Nephron progenitor cell (in vitro differentiated cells): ENCODE measurements around the gene MAB21L1.

Source experiments
- DNase-seq: peaks from one replicate; pipeline ENCODE4 v3.0.0; 2021
- H3K27ac Mint-ChIP-seq: 2 replicates; pipeline ENCODE4 v1.8.0; 2021; ENCODE audit warnings: mild to moderate bottlenecking, moderate library complexity, mixed read lengths
- H3K27me3 Mint-ChIP-seq: 2 replicates; pipeline ENCODE4 v1.8.0; 2021; ENCODE audit warnings: mild to moderate bottlenecking, low read depth, mixed read lengths; ENCODE audit not compliant: poor library complexity
- H3K36me3 Mint-ChIP-seq: 2 replicates; pipeline ENCODE4 v1.8.0; 2021; ENCODE audit warnings: low read depth, mixed read lengths
- H3K4me1 Mint-ChIP-seq: 2 replicates; pipeline ENCODE4 v1.8.0; 2021; ENCODE audit warnings: mixed read lengths
- H3K4me3 Mint-ChIP-seq: 2 replicates; pipeline ENCODE4 v1.8.0; 2021; ENCODE audit warnings: mild to moderate bottlenecking, moderate library complexity, mixed read lengths
- H3K9me3 Mint-ChIP-seq: 2 replicates; pipeline ENCODE4 v1.8.0; 2021; ENCODE audit warnings: mild to moderate bottlenecking, moderate library complexity, mixed read lengths
- TF ChIP-seq, protein P1 (sequence below): fragments of 200-600 bp; sonication (generic); IDR thresholded peaks from 2 replicates; pipeline ENCODE4 v1.5.0; 2021; ENCODE audit warnings: antibody characterized with exemption

Gene MAB21L1

DNA sequence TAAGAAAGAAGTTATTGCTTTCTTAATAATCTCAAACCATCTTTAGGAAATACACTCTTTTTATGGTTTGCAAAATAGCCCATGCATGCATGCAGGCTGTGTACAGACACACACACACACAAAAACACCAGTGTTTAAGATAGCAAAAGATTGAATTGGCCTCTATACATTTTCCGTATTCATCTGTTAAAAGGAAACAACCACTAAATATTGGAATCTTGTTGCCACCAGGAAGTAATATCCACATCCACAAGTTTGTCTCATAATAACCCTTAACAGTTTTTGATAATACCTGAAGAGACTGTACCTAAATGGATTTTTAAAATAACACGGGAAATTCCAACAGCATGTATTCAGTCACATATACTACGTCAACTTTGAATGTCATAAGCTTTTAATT lies 7.3 kb upstream of the MAB21L1 start:
- Mint-ChIP-seq H3K9me3 (no peaks in the 10 kb centered on the region), H3K4me1 (peaks cover 1% of the 10 kb centered on the region), H3K27me3 (peaks cover 31% of the 10 kb centered on the region), H3K36me3 (no peaks in the 10 kb centered on the region), H3K27ac (no peak overlapping the region), H3K4me3 (no peak overlapping the region)
- DNase-seq: no peak
- TF ChIP-seq, protein P1, sequence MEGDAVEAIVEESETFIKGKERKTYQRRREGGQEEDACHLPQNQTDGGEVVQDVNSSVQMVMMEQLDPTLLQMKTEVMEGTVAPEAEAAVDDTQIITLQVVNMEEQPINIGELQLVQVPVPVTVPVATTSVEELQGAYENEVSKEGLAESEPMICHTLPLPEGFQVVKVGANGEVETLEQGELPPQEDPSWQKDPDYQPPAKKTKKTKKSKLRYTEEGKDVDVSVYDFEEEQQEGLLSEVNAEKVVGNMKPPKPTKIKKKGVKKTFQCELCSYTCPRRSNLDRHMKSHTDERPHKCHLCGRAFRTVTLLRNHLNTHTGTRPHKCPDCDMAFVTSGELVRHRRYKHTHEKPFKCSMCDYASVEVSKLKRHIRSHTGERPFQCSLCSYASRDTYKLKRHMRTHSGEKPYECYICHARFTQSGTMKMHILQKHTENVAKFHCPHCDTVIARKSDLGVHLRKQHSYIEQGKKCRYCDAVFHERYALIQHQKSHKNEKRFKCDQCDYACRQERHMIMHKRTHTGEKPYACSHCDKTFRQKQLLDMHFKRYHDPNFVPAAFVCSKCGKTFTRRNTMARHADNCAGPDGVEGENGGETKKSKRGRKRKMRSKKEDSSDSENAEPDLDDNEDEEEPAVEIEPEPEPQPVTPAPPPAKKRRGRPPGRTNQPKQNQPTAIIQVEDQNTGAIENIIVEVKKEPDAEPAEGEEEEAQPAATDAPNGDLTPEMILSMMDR: no peak

DNA sequence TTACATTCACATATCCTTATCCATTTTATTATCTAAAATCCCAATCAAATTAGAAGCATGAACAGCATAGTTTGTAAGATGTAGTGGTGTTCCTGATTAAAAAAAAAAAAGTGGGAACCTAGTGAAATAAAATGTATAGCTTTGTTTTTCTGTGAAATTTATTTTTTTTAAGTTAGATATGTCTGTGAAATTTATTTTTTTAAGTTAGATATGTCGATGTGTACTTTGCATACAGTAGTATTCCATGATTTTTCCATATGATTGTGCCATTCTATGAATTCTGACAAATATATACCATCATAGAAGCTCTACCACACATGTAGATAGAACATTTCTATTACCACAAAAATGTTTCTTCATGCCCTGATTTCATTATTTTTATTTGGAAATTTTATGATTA lies 6.0 kb upstream of the MAB21L1 start:
- Mint-ChIP-seq H3K27me3 (peaks cover 43% of the 10 kb centered on the region), H3K9me3 (no peaks in the 10 kb centered on the region), H3K4me3 (no peak overlapping the region), H3K4me1 (peaks cover 9% of the 10 kb centered on the region), H3K27ac (no peak overlapping the region), H3K36me3 (no peaks in the 10 kb centered on the region)
- TF ChIP-seq, protein P1: no peak
- no peak for DNase-seq

DNA sequence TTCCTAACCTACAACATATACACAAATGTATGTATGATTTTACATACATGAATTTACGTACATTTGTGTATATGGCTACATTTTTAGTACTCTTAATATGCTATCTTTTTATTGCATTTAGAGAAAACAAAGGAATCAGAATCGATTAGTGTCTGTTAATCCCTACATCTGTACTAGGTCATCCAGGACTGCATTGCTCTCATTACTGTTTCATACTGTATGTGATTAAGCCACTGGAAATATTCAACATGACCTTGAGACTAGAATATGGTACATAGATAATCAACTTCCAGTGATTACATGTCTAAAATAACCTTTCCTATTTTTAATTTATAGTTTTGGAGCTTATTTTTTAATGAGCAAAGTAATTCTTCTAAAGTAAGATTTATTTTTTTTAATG lies 5.3 kb upstream of the MAB21L1 start:
- Mint-ChIP-seq H3K4me1 (peaks cover 15% of the 10 kb centered on the region), H3K36me3 (no peaks in the 10 kb centered on the region), H3K4me3 (no peak overlapping the region), H3K27ac (no peak overlapping the region), H3K9me3 (no peaks in the 10 kb centered on the region), H3K27me3 (peaks cover 51% of the 10 kb centered on the region)
- no peak for DNase-seq
- TF ChIP-seq, protein P1: no peak

DNA sequence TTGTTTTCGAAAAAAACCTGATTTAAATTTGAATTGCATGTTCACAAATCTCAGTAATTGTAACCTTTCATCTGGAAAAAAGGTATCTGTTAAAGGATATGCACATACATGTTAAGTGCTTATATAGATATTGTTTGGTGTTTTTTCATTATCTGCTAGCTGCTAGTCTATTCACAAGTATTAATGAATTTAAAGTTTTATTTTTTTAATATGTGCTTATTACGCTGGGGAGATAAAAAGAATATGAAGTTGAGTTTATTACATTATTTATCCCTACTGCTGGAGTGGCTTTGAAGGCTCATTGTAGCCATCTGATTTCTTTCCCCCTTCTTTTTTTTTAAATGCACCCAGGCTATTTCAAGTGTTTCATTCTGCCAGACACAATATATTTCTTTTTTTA lies 3.9 kb upstream of the MAB21L1 start:
- Mint-ChIP-seq H3K27ac (no peak overlapping the region), H3K36me3 (no peaks in the 10 kb centered on the region), H3K4me3 (no peak overlapping the region), H3K9me3 (no peaks in the 10 kb centered on the region), H3K4me1 (peaks cover 29% of the 10 kb centered on the region), H3K27me3 (peaks cover 65% of the 10 kb centered on the region)
- no peak for DNase-seq
- TF ChIP-seq, protein P1: no peak

DNA sequence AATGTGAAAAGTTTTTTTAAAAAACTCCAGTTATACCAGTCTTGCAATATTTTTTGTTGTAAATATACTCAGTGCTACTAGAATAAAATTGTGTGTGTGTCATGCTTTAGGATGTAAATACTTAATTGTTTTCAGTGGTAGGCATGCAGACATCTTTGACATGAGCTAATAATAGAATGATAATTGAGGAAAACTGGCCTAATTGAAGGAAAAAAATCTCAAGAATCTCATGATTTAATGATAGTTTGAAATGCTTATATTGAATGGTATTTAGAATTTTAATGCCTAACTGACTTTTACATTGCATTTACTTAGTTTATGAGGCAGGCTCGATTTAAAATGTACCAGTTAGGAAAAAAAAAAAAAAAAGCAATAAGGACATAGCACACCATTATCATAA lies 3.2 kb upstream of the MAB21L1 start:
- H3K27ac Mint-ChIP-seq: no peak overlapping the region
- H3K4me1 Mint-ChIP-seq: peaks cover 35% of the 10 kb centered on the region
- TF ChIP-seq, protein P1: no peak
- no peaks in the 10 kb centered on the region for H3K36me3 Mint-ChIP-seq
- no peak overlapping the region for H3K4me3 Mint-ChIP-seq
- no peak for DNase-seq
- peaks cover 71% of the 10 kb centered on the region for H3K27me3 Mint-ChIP-seq
- no peaks in the 10 kb centered on the region for H3K9me3 Mint-ChIP-seq

DNA sequence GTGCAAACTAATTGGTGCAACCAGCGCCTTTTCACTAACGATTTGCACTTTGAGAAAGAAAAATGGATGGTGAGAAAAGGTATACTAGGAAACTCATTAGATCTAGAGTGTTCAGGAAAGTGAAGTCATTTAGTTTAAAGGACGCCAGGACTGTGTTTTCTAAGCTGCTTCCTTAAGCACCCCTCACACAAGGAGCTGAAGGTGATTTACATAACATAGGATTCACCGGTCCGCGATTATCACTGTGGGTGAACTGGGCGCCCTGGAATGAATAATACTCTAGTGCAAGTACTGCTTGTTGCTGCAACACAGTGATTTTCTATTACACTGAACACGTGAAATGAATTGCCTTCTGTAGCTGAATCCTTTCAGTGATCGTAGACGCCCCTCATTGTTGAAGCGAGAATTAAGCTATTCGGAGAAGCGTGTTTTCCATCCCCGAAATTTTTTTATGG lies 2.6 kb upstream of the MAB21L1 start:
- DNase-seq: no peak

More for the DNA sequence above, 2.6 kb upstream of the MAB21L1 start:
- H3K36me3 Mint-ChIP-seq: no peaks in the 10 kb centered on the region
- peaks cover 40% of the 10 kb centered on the region for H3K4me1 Mint-ChIP-seq
- no peak overlapping the region for H3K27ac Mint-ChIP-seq
- TF ChIP-seq, protein P1: no peak
- no peak overlapping the region for H3K4me3 Mint-ChIP-seq
- no peaks in the 10 kb centered on the region for H3K9me3 Mint-ChIP-seq
- peaks cover 78% of the 10 kb centered on the region for H3K27me3 Mint-ChIP-seq
